KOPT-K1 (cell line): ENCODE results near the gene CEP162.
"Not testable (repeated sequence)": the region's sequence is repeated elsewhere in the genome, so short reads cannot be mapped to it uniquely, and the experiment has no call there.

Experiments used
- H3K27ac ChIP-seq: fragments of 200-600 bp; sonication (generic); 2 replicates; pipeline ENCODE4 v1.5.1; 2016; ENCODE audit warnings: antibody characterized with exemption, mild to moderate bottlenecking, low read depth, low read length; ENCODE audit not compliant: poor library complexity, severe bottlenecking
- H3K36me3 ChIP-seq: fragments of 200-600 bp; sonication (generic); 2 replicates; pipeline ENCODE4 v1.5.1; 2017; ENCODE audit warnings: antibody characterized with exemption, mild to moderate bottlenecking, low read length, moderate library complexity; ENCODE audit not compliant: insufficient read depth
- H3K9me3 ChIP-seq: fragments of 200-600 bp; sonication (generic); 2 replicates; pipeline ENCODE4 v1.5.1; 2017; ENCODE audit warnings: antibody characterized with exemption, low read length, mild to moderate bottlenecking; ENCODE audit not compliant: insufficient read depth, poor library complexity, severe bottlenecking

Gene CEP162

DNA sequence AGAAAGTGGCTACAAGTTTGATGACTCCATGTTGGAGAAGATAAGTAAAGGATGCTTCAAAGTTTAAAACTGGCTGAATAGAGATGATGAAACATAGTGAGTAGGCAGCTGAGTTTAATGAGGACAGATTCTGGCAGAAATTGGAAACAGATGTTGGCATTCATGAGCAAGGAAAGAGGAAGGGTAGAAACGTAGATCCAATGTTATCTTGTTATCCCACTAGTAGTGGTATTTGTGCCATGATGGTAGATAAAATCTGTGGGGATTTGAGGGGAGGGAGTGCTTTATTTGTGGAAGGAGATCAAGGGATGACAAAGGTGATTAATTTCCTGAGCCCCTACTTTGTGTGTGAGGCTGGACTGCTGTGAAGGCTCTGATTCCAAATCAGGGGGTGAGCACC lies 124.4 kb downstream of the CEP162 start:
- Histone ChIP-seq H3K9me3 (no peaks in the 10 kb centered on the region), H3K36me3 (no peaks in the 10 kb centered on the region), H3K27ac (no peak overlapping the region)

DNA sequence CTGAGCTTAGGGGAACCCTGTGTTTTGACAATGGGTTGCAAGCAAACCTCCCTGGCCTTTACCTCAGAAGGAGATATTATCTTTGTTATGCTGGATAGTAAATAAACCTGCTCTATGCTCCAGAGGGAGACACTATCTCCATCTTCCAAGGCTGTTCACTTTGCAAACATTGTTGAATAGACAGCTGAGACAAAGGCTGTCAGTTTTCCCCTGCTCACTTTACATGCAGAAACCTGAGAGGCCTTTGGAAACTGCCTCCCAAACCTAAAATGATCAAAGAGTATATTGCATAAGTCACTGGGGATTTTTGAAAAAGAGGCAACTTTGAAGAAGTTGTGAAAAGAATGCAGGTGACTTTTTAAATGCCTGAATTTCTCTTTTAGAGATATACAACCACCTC lies 132.3 kb downstream of the CEP162 start:
- Histone ChIP-seq H3K27ac (no peak overlapping the region), H3K36me3 (no peaks in the 10 kb centered on the region), H3K9me3 (no peaks in the 10 kb centered on the region)

DNA sequence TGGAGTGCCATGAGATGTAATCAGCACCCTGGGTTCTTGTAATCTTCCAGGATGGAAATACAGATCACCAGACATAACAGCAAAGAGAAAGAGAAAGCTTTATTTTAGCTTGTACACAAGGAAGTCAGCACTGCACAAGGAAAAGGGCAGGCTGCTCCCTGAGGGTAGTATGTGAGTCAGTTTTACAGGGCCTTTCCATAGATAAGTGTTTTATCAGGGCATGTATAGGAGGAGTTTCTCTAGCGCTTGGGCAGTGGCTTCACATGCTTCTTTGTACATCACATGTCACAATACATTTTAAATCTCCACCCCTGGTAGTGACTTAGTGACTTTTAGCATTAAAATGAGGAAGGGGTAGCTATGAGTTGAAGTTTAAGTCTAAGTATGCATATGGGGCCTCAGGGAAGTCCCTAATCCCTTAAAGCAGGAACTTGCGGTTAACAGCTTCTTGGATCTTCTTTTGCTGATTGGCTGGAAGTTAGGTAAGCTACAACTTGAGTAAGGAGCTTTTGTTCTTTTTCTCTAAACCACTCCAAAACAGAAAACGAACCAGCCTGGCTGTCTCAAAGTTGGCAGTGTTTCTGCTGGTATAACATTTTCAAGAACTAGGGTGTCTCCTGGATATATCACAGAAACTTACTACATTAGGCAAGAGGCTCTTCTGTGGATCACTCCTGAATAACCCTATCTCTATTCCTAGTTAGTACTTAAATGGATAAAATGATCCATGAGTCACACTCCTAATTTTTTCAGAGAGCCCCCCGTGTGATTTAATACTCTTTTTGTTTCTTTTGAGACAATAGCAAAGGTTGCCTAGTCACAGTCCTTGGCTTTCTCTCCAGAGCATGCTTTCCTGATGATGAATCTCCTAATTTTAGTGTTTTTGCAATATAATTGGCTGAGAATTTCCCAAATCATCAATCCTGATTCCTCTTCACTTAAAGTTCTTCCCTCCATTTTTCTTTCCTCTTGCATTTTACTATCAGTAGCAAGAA lies 133.7 kb downstream of the CEP162 start:
- Histone ChIP-seq H3K27ac (no peak overlapping the region), H3K9me3 (no peaks in the 10 kb centered on the region), H3K36me3 (no peaks in the 10 kb centered on the region)

DNA sequence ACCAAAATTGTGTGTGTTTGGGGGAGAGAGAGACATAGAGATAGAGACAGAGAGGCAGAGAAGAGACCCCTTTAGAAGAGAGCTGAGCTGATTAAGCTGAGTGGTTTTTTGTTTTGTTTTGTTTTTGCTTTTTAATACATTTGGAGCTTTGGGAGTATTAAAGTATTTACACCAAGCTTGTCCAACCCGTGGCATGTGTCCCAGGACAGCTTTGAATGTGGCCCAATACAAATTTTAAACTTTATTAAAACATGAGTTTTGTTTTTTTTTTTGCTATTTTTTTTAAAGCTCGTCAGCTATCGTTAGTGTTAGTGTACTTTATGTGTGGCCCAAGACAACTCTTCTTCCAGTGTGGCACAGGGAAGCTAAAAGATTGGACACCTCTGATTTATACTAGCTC lies 137.9 kb downstream of the CEP162 start:
- H3K9me3 ChIP-seq: no peaks in the 10 kb centered on the region
- H3K27ac ChIP-seq: no peak overlapping the region
- H3K36me3 ChIP-seq: no peaks in the 10 kb centered on the region

DNA sequence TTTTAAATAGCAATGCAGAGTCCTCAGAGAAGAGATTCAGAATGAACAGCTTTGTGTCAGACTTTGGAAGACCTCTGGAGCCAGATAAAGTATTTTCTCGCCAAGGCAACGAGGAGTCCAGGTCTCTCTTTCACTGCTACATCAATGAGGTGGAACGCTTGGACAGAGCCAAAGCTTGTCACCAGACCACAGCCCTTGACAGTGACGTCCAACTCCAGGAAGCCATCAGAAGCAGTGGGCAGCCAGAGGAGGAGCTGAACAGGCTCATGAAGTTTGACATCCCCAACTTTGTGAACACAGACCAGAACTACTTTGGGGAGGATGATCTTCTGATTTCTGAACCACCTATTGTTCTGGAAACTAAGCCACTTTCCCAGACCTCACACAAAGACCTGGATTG lies 138.4 kb downstream of the CEP162 start:
- no peak overlapping the region for H3K27ac ChIP-seq
- no peaks in the 10 kb centered on the region for H3K9me3 ChIP-seq
- H3K36me3 ChIP-seq: no peaks in the 10 kb centered on the region

DNA sequence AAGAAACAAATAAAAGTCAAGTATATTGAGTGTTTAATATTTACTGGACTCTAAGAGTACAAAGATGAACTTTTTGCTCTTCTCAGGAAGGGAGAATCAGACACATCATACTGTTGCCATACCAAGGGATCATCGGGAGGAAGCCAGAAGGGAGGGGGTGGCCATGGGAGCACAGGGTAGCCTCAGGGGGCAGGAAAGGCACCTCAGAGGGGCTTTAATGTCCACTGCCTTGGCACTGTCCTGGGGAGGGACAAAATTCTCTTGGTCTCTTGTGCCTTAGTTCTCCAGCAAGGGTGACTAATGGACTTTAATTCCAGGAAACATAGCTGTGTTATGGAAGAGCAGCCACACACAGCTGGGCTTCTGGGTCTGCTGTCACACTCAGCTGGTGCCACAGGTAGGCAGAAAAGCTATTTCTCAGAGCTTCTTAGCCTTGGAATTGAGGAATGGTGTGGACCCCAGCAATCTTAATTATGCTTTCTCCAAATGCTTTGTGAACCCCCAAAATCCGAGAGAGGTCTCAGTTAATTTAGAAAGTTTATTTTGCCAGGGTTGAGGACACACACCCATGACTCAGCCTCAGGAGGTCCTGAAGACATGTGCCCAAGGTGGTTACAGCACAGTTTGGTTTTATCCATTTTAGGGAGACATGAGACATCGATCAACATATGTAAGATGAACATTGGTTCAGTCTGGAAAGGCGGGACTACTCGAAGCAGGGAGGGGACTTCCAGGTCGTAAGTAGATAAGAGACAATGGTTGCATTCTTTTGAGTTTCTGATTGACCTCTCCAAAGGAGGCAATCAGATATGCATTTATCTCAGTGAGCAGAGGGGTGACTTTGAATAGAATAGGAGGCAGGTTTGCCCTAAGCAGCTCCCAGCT lies 140.7 kb downstream of the CEP162 start:
- Histone ChIP-seq H3K27ac (no peak overlapping the region), H3K36me3 (no peaks in the 10 kb centered on the region), H3K9me3 (no peaks in the 10 kb centered on the region)

DNA sequence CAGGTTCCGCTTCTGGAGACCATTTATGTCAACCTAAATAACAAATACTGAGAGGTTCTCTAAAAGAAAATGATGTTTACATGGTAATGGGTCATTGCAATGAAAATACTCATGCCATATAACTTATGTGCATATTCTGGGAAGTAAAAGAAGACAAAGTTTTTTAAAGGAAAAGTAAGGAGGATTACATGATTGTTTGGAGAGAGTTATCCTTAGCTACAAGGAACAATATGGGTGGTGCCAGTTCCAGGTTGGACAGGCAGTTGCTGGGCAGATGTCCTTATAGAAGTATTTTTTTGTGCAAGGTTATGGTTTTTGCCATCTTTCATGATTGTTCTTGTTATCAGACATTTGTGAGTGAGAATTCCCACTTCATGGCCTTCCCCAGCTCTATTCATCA lies 141.4 kb downstream of the CEP162 start:
- Histone ChIP-seq H3K27ac (no peak overlapping the region), H3K9me3 (no peaks in the 10 kb centered on the region), H3K36me3 (no peaks in the 10 kb centered on the region)

DNA sequence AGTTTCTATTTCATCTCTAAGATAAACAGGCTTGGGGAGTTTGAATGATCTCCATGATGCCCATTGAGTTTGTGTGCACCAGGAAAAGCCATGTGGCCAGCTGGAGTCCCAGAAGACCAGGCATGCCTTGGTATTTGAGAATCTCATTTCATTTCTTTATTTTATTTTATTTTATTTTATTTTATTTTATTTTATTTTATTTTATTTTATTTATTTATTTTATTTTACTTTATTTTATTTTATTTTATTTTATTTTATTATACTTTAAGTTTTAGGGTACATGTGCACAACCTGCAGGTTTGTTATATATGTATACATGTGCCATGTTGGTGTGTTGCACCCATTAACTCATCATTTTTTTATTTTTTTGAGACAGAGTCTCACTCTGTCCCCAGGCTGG lies 142.7 kb downstream of the CEP162 start:
- not testable (repeated sequence) for H3K27ac ChIP-seq, H3K9me3 ChIP-seq, H3K36me3 ChIP-seq

DNA sequence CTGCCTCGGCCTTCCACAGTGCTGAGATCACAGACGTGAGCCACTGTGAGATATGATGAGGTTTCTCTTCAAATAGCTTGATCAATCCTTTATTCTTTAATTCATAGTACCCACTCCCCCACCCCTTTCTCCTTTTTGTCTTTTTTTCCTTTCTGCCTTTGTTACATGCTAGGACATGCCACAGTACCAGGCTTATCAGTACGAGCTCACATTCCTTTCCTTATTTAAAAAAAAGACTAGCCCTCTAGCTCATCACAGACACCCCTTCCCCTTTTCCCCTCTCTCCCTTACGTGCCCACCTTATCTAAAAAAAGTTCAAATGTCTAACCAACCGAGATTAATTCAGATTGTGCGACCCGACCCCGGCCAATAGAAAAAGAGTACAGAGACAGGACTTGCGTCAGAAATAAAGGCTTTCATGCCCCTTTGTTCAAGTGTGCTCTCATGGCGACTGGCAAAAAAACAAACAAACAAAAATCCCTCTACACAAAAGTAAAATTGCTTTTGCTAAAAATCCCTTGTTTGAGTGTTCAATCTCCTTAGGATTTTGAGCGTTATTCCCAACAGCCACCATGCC lies 144.7 kb downstream of the CEP162 start:
- Histone ChIP-seq H3K9me3 (no peaks in the 10 kb centered on the region), H3K36me3 (no peaks in the 10 kb centered on the region), H3K27ac (no peak overlapping the region)

DNA sequence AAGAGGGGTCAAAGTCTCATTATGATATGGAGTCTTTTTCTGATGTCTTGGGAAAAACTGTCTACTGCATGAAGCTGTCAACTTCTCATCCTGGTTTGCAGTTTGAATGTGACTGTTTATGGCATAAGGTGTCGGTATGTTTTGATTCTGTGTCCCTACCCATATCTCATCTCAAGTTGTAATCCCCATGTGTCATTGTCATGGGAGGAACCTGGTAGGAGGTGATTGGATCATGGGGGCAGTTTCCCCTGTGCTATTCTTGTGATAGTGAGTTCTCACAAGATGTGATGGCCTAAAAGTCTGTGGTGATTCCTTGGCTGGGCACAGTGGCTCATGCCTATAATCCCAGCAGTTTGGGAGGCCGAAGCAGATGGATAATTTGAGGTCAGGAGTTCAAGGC lies 146.2 kb downstream of the CEP162 start:
- H3K36me3 ChIP-seq: no peaks in the 10 kb centered on the region
- no peak overlapping the region for H3K27ac ChIP-seq
- no peaks in the 10 kb centered on the region for H3K9me3 ChIP-seq

DNA sequence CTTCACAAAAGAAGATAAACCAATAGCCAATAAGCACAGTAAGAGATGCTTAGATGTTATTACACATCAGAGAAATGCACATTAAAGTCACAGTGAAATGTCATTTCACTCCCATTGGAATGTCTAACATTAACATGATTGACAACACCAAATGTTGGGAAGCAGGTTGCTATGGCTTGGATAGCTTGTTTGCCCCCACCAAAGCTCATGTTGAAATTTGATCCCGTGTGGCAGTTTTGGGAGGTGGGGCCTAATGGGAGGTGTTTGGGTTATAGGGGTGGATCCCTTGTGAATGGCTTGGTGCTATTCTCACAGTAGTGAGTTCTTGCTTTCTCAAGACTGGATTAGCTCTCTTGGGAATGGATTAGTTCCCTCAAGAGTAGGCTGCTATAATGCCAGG lies 149.1 kb downstream of the CEP162 start:
- Histone ChIP-seq H3K36me3 (no peaks in the 10 kb centered on the region), H3K27ac (no peak overlapping the region), H3K9me3 (no peaks in the 10 kb centered on the region)

DNA sequence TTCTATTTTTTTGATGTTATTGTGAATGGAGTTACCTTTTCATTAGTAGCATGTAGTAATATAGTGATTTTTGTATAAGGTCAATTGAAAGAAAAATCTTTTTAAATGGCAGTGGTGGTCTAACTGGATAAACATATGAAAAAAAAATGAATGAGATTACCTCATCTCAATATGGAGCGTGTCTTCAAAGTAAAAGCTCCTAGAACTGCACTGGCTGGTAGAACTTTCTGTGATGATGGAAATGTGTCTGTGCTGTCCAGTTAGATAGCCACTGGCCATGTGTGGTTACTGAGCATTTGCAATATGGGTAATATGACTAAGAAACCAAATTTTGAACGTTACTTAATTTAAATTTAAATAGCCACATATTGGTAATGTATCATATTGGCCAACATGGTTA lies 149.8 kb downstream of the CEP162 start:
- no peaks in the 10 kb centered on the region for H3K9me3 ChIP-seq
- H3K36me3 ChIP-seq: no peaks in the 10 kb centered on the region
- H3K27ac ChIP-seq: no peak overlapping the region

DNA sequence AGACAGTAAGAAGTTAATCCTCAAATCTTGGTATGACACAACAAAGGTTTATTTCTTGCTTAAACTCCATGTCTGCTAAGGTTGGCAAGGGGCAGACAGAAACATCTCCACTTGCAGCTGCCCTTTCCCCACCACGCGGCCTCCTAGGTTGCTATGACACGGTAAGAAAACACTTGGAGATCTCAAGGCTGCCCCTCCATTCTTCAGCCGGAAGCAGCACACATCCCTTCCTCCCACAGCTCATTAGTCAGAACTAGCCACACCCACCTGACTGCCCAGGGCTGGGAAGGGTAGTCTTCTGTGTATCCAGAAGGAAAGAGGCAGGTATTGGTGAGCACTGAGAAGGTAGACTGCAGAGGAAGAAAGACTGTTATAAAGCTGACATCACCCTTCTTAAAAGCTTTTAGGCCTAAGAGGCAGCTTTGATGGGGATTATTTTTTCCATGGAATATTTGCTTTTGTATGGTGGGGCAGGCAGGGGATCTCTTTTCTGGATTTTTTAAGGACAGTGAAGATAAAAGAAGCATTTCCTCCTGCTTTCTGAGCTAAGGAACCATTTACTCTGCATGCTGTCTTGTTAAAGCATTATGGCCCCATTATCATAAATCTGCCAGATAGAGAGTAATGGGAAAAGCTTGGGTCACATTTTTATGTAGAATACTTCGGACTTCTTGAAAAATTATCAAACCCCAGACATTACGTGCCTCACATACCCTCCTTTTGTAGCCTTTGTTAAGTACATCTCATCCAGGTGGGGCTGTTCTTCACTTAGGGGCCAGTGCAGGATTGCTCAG lies 152.3 kb downstream of the CEP162 start:
- Histone ChIP-seq H3K36me3 (no peaks in the 10 kb centered on the region), H3K9me3 (no peaks in the 10 kb centered on the region), H3K27ac (no peak overlapping the region)
